HG02798 (cell line): Measurements from ENCODE around the gene YWHAE.

Experiments used
- ATAC-seq: cut with Tn5 transposase; IDR thresholded peaks from one replicate; pipeline ENCODE4 v1.9.1; 2021; ENCODE audit warnings: mild to moderate bottlenecking; ENCODE audit not compliant: unreplicated experiment, poor library complexity

Gene YWHAE

DNA sequence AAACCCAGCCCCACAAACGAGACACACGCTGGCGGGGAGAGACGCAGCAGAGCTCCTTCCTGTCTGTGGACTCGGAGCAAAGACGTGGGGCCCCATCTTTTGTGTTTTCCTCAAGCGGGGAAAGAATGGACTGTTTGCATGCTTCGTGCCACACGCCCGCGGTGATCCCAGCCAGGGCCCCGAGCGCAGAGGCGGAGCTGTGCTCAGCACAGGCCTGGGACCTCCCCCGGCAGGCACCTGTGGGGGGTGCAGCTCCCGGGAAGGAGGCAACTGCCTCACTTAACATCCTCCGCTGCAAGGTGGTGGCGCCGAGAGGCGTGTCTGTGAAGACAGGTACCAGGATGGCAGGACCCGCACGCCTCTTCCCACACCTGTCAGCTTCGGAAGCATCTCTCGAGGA is 101.4 kb downstream of the YWHAE start:
- ATAC-seq, result no peak
